RWPE1 (cell line): ENCODE results near the gene KMT2B.

Source experiments
- CTCF ChIA-PET: fragments of 350-600 bp; sonication (Branson Sonifier 250); formaldehyde crosslinking; extraction: SDS; loops from one replicate; lab custom pipeline; 2021; lab: Yijun Ruan, JAX
- POLR2A ChIA-PET: fragments of 400-600 bp; formaldehyde crosslinking; extraction: SDS; loops from one replicate; lab custom pipeline; 2020; ENCODE audit warnings: antibody characterized with exemption; ENCODE audit not compliant: low non-redundant PET; lab: Yijun Ruan, JAX
- DNase-seq: peaks from one replicate; pipeline ENCODE4 v3.0.0; 2012; ENCODE audit warnings: low spot score
- H3K27ac ChIP-seq: fragments of 450-650 bp; 2 replicates; pipeline ENCODE4 v1.5.1; 2017
- TF ChIP-seq, protein P1 (sequence below): fragments of 450-650 bp; conservative IDR thresholded peaks from 2 replicates; pipeline ENCODE4 v1.5.1; 2017; ENCODE audit warnings: low read depth, mild to moderate bottlenecking

The KMT2B gene

DNA sequence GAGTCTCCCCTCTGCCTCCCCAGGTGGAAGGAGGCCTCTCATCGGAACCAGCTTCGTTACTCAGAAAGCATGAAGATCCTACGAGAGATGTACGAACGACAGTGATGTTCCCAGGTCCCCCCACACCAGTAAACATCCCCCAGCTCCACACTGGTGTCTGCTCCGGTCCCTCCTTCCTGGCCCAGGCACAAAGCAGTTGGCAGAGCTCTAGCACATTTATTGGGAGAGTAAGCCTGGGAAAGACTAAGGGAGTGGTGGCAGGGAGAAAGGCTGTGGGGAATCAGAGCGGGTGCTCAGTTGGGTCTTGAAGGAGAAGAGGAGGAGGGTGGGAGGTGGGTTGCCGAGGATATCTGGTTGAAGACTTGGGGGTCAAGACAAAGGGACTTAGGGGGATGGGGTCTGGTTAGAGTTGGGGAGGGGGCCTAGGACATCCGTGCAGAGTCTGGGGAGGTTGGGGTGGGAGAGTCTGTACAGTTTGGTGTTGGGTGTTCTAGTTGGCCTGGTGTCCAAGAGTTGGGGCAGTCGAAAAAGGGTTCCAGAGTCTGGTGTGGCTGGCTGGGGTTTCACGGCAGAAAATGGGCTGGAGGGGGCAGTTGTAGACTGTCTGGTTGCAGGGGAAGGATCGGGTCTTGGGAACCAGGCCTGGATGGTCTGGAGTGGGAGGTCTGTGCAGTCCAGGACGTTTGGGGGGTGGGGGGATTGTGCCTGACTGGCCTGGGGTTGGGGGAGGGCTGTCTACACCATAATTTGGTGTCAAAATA, 36.7 kb downstream of the KMT2B start:
- POLR2A ChIA-PET = no interaction called here
- CTCF ChIA-PET = no interaction called here
- peak overlapping the region; percentile 98 for H3K27ac ChIP-seq
- no peak for DNase-seq
- TF ChIP-seq, protein P1, sequence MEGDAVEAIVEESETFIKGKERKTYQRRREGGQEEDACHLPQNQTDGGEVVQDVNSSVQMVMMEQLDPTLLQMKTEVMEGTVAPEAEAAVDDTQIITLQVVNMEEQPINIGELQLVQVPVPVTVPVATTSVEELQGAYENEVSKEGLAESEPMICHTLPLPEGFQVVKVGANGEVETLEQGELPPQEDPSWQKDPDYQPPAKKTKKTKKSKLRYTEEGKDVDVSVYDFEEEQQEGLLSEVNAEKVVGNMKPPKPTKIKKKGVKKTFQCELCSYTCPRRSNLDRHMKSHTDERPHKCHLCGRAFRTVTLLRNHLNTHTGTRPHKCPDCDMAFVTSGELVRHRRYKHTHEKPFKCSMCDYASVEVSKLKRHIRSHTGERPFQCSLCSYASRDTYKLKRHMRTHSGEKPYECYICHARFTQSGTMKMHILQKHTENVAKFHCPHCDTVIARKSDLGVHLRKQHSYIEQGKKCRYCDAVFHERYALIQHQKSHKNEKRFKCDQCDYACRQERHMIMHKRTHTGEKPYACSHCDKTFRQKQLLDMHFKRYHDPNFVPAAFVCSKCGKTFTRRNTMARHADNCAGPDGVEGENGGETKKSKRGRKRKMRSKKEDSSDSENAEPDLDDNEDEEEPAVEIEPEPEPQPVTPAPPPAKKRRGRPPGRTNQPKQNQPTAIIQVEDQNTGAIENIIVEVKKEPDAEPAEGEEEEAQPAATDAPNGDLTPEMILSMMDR = no peak

DNA sequence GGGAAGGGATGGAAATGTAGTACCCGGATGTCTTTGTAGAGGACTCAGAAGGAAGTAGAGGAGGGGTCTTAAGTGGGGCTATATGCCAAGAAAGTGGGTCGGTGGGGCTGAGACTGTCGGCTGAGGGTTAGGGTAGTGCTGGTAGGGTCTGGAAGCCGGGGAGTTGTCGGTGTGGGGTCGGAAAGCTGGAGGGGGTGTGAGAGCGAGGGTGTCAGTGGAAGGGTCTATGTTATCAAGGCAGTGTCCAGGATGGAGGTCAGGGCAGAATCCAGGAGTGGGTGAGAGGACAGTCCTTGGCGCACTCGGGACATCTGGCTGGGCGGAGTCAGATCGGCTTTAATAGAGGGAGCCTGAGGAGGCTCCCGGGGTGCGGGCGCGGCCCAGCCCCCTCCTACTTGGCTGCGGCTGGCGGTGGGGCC, 37.3 kb downstream of the KMT2B start:
- TF ChIP-seq, protein P1 = no peak
- ChIA-PET POLR2A (no interaction called here), CTCF (no interaction called here)
- peak overlapping the region; percentile 98 for H3K27ac ChIP-seq
- no peak for DNase-seq

GRCh38 chr19:35755550-35756376, 38.0 kb downstream of the KMT2B start:
- TF ChIP-seq, protein P1 = no peak
- ChIA-PET CTCF (no interaction called here), POLR2A (no interaction called here)
- DNase-seq = no peak
- peak overlapping the region; percentile 98 for H3K27ac ChIP-seq

GRCh38 chr19:35756377-35757230, 38.8 kb downstream of the KMT2B start, which contains the start of gene HSPB6:
TSS of gene HSPB6 (minus strand) at chr19:35757029. CDS start at chr19:35757008, 21 bp downstream.
- CTCF ChIA-PET = no interaction called here
- POLR2A ChIA-PET = interaction anchor here (0.8 kb wide), 1 partner anchor 8 kb away, joined by 4 read pairs; the partner anchor contains the start of gene LIN37
- DNase-seq = no peak
- peak within 1 kb of the TSS; percentile 98 for H3K27ac ChIP-seq
- TF ChIP-seq, protein P1 = no peak

- POLR2A ChIA-PET = interaction anchor here (0.8 kb wide), 1 partner anchor 9 kb away, joined by 4 read pairs; the partner anchor contains the start of gene LIN37
- TF ChIP-seq, protein P1 = no peak
- CTCF ChIA-PET = no interaction called here
- DNase-seq = no peak
- H3K27ac ChIP-seq = peak overlapping the region; percentile 98
These were observed 39.5 kb downstream of the KMT2B start for GRCh38 chr19:35757231-35757748.
